HEK293 (cell line): ENCODE data around the gene CEP55.

Experiments
- YY2 ChIP-seq: fragments of 450-650 bp; formaldehyde crosslinking; IDR thresholded peaks from 2 replicates; pipeline ENCODE4 v1.5.1; 2016; ENCODE audit warnings: missing biosample characterization, missing genetic modification characterization
- ZNF76 ChIP-seq: fragments of 450-650 bp; formaldehyde crosslinking; IDR thresholded peaks from 2 replicates; pipeline ENCODE4; 2016; ENCODE audit warnings: low read depth, missing biosample characterization, missing genetic modification characterization, borderline replicate concordance
- TF ChIP-seq, protein P1 (sequence below): fragments of 450-650 bp; formaldehyde crosslinking; IDR thresholded peaks from 2 replicates; pipeline ENCODE4 v1.5.1; 2016; ENCODE audit warnings: missing biosample characterization, missing genetic modification characterization
- TF ChIP-seq, protein P2 (sequence below): fragments of 450-650 bp; formaldehyde crosslinking; IDR thresholded peaks from 2 replicates; pipeline ENCODE4 v1.5.1; 2016; ENCODE audit warnings: missing biosample characterization, missing genetic modification characterization
- TF ChIP-seq, protein P3 (sequence below): fragments of 450-650 bp; formaldehyde crosslinking; IDR thresholded peaks from 2 replicates; pipeline ENCODE4 v1.5.1; 2016; ENCODE audit warnings: missing biosample characterization, missing genetic modification characterization
- TF ChIP-seq, protein P4 (sequence below): fragments of 450-650 bp; formaldehyde crosslinking; IDR thresholded peaks from 2 replicates; pipeline ENCODE4 v1.5.1; 2016; ENCODE audit warnings: missing biosample characterization, missing genetic modification characterization
- TF ChIP-seq, protein P5 (sequence below): fragments of 450-650 bp; formaldehyde crosslinking; IDR thresholded peaks from 2 replicates; pipeline ENCODE4 v1.5.1; 2016; ENCODE audit warnings: missing biosample characterization, missing genetic modification characterization, borderline replicate concordance

DNA sequence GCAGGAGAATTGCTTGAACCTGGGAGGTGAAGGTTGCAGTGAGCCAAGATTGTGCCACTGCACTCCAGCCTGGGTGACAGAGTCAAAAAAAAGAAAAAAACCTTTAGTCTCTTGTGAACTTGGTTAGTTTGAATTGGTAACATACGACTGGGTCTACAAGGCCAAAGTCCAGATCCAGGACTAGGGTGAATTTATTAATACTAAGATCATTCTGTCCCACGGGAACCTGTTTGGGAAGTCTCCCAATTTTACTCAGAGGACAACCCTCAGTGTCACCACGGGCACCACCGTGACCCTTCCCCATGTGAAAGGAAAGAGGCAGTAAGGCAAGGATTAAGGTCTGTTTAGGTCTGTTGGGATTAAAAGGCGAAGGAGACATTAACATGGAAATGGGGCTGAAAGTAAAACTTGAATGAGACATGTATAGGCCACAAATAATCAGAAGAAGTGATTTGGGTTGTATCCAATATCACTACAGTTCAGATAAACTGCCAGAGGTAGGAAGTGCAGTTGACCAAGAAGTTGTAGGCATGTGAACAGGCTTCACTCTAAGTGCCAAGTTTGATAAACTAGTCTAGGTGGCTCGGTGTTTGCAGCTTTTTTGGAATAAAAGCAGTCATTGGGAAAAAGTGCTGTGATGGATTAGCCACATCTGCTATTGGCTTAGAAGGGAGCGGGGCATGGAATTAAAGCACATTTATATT lies 45.0 kb upstream of the CEP55 start:
- TF ChIP-seq, protein P1, sequence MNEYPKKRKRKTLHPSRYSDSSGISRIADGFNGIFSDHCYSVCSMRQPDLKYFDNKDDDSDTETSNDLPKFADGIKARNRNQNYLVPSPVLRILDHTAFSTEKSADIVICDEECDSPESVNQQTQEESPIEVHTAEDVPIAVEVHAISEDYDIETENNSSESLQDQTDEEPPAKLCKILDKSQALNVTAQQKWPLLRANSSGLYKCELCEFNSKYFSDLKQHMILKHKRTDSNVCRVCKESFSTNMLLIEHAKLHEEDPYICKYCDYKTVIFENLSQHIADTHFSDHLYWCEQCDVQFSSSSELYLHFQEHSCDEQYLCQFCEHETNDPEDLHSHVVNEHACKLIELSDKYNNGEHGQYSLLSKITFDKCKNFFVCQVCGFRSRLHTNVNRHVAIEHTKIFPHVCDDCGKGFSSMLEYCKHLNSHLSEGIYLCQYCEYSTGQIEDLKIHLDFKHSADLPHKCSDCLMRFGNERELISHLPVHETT (tag by site-specific recombination) = no peak
- TF ChIP-seq, protein P2, sequence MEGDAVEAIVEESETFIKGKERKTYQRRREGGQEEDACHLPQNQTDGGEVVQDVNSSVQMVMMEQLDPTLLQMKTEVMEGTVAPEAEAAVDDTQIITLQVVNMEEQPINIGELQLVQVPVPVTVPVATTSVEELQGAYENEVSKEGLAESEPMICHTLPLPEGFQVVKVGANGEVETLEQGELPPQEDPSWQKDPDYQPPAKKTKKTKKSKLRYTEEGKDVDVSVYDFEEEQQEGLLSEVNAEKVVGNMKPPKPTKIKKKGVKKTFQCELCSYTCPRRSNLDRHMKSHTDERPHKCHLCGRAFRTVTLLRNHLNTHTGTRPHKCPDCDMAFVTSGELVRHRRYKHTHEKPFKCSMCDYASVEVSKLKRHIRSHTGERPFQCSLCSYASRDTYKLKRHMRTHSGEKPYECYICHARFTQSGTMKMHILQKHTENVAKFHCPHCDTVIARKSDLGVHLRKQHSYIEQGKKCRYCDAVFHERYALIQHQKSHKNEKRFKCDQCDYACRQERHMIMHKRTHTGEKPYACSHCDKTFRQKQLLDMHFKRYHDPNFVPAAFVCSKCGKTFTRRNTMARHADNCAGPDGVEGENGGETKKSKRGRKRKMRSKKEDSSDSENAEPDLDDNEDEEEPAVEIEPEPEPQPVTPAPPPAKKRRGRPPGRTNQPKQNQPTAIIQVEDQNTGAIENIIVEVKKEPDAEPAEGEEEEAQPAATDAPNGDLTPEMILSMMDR (tag by site-specific recombination) = no peak
- TF ChIP-seq, protein P3, sequence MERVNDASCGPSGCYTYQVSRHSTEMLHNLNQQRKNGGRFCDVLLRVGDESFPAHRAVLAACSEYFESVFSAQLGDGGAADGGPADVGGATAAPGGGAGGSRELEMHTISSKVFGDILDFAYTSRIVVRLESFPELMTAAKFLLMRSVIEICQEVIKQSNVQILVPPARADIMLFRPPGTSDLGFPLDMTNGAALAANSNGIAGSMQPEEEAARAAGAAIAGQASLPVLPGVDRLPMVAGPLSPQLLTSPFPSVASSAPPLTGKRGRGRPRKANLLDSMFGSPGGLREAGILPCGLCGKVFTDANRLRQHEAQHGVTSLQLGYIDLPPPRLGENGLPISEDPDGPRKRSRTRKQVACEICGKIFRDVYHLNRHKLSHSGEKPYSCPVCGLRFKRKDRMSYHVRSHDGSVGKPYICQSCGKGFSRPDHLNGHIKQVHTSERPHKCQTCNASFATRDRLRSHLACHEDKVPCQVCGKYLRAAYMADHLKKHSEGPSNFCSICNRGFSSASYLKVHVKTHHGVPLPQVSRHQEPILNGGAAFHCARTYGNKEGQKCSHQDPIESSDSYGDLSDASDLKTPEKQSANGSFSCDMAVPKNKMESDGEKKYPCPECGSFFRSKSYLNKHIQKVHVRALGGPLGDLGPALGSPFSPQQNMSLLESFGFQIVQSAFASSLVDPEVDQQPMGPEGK = no peak
- TF ChIP-seq YY2 (tag by site-specific recombination) (no peak), ZNF76 (no peak)
- TF ChIP-seq, protein P4, sequence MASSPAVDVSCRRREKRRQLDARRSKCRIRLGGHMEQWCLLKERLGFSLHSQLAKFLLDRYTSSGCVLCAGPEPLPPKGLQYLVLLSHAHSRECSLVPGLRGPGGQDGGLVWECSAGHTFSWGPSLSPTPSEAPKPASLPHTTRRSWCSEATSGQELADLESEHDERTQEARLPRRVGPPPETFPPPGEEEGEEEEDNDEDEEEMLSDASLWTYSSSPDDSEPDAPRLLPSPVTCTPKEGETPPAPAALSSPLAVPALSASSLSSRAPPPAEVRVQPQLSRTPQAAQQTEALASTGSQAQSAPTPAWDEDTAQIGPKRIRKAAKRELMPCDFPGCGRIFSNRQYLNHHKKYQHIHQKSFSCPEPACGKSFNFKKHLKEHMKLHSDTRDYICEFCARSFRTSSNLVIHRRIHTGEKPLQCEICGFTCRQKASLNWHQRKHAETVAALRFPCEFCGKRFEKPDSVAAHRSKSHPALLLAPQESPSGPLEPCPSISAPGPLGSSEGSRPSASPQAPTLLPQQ (tag by site-specific recombination) = no peak
- TF ChIP-seq, protein P5, sequence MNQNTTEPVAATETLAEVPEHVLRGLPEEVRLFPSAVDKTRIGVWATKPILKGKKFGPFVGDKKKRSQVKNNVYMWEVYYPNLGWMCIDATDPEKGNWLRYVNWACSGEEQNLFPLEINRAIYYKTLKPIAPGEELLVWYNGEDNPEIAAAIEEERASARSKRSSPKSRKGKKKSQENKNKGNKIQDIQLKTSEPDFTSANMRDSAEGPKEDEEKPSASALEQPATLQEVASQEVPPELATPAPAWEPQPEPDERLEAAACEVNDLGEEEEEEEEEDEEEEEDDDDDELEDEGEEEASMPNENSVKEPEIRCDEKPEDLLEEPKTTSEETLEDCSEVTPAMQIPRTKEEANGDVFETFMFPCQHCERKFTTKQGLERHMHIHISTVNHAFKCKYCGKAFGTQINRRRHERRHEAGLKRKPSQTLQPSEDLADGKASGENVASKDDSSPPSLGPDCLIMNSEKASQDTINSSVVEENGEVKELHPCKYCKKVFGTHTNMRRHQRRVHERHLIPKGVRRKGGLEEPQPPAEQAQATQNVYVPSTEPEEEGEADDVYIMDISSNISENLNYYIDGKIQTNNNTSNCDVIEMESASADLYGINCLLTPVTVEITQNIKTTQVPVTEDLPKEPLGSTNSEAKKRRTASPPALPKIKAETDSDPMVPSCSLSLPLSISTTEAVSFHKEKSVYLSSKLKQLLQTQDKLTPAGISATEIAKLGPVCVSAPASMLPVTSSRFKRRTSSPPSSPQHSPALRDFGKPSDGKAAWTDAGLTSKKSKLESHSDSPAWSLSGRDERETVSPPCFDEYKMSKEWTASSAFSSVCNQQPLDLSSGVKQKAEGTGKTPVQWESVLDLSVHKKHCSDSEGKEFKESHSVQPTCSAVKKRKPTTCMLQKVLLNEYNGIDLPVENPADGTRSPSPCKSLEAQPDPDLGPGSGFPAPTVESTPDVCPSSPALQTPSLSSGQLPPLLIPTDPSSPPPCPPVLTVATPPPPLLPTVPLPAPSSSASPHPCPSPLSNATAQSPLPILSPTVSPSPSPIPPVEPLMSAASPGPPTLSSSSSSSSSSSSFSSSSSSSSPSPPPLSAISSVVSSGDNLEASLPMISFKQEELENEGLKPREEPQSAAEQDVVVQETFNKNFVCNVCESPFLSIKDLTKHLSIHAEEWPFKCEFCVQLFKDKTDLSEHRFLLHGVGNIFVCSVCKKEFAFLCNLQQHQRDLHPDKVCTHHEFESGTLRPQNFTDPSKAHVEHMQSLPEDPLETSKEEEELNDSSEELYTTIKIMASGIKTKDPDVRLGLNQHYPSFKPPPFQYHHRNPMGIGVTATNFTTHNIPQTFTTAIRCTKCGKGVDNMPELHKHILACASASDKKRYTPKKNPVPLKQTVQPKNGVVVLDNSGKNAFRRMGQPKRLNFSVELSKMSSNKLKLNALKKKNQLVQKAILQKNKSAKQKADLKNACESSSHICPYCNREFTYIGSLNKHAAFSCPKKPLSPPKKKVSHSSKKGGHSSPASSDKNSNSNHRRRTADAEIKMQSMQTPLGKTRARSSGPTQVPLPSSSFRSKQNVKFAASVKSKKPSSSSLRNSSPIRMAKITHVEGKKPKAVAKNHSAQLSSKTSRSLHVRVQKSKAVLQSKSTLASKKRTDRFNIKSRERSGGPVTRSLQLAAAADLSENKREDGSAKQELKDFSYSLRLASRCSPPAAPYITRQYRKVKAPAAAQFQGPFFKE (tag by site-specific recombination) = no peak
